ENCODE results near the gene PIP5K1B. TPM values are rescaled to one million over a fixed set of nuclear protein-coding genes. Genes with fewer than 3 reads are reported as not detected.

Gene PIP5K1B
- total RNA-seq, 2 experiments from 2014 or later = 3.8 to 10.7 TPM

DNA sequence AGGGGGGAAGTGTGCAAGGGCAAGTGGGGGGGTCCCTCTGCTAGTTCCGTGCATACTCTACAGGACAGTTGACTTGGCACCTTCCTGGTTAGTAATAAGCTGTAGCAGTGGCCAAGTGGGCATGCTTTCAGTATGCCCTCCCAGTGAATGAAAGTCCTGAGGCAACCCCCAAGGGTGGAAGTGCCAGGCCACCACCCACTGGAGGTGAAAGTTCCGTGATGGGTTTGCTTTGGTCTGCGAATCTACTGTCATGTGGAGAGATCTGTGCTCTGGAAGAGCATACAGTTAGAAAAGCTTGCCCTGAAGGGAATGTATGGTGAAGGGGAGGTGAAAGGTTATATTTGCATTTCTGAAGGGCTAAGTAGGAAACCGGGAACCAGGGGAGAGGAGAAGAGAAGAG lies 340.8 kb downstream of the PIP5K1B start:
- H3K4me3 ChIP-seq (ENCODE audit: low read depth, low read length, poor library complexity, severe bottlenecking) = no peak overlapping the region
- H3K4me2 ChIP-seq (ENCODE audit: low read length) = no peak overlapping the region
- TF ChIP-seq EZH2phosphoT487 (IDR thresholded peaks at IDR 0.05; ENCODE audit: borderline replicate concordance, low read depth, low read length) = no peak
- no peak for TF ChIP-seq CTCF (conservative IDR thresholded peaks at IDR 0.05; ENCODE audit: low read length)
- H2AFZ ChIP-seq (ENCODE audit: low read length) = no peak overlapping the region
- CTCF ChIA-PET (ENCODE audit: unreplicated experiment) = no interaction called here
- H4K20me1 ChIP-seq (ENCODE audit: insufficient read depth, low read length) = no peaks in the 10 kb centered on the region
- H3K36me3 ChIP-seq (ENCODE audit: insufficient read depth, low read length) = peaks cover 34% of the 10 kb centered on the region
- no peak overlapping the region for H3K27ac ChIP-seq (ENCODE audit: low read depth, low read length, poor library complexity, severe bottlenecking)
- H3K9me2 ChIP-seq (ENCODE audit: insufficient read depth, low read length) = no peaks in the 10 kb centered on the region
- H3K79me2 ChIP-seq (ENCODE audit: insufficient read depth, low read depth, low read length) = no peaks in the 10 kb centered on the region
- H3K9me3 ChIP-seq (ENCODE audit: low read length) = no peaks in the 10 kb centered on the region
- no peak for DNase-seq (ENCODE audit: low spot score)
- no TSS peak for BruUV-seq (replicated peaks)
- POLR2A ChIA-PET = interaction anchor here (0.5 to 0.6 kb wide), 2 partner anchors 40 to 42 kb away, joined by 3 read pairs; no protein-coding TSS in a partner anchor
- no peaks in the 10 kb centered on the region for H3K4me1 ChIP-seq (ENCODE audit: insufficient read depth, low read length, poor library complexity, severe bottlenecking)
- intact Hi-C loops (cut with micrococcal nuclease; ENCODE audit: unreplicated experiment) = no loop called here

- no TSS peak for BruUV-seq (replicated peaks)
- H3K27ac ChIP-seq (ENCODE audit: low read depth, low read length, poor library complexity, severe bottlenecking) = no peak overlapping the region
- no peaks in the 10 kb centered on the region for H3K9me2 ChIP-seq (ENCODE audit: insufficient read depth, low read length)
- peaks cover 34% of the 10 kb centered on the region for H3K36me3 ChIP-seq (ENCODE audit: insufficient read depth, low read length)
- no peaks in the 10 kb centered on the region for H3K4me1 ChIP-seq (ENCODE audit: insufficient read depth, low read length, poor library complexity, severe bottlenecking)
- no peaks in the 10 kb centered on the region for H4K20me1 ChIP-seq (ENCODE audit: insufficient read depth, low read length)
- ChIA-PET POLR2A (no interaction called here), CTCF (ENCODE audit: unreplicated experiment) (no interaction called here)
- intact Hi-C loops (cut with micrococcal nuclease; ENCODE audit: unreplicated experiment) = no loop called here
- H3K4me2 ChIP-seq (ENCODE audit: low read length) = no peak overlapping the region
- no peaks in the 10 kb centered on the region for H3K79me2 ChIP-seq (ENCODE audit: insufficient read depth, low read depth, low read length)
- no peak overlapping the region for H2AFZ ChIP-seq (ENCODE audit: low read length)
- H3K9me3 ChIP-seq (ENCODE audit: low read length) = no peaks in the 10 kb centered on the region
- DNase-seq (ENCODE audit: low spot score) = no peak
- H3K4me3 ChIP-seq (ENCODE audit: low read depth, low read length, poor library complexity, severe bottlenecking) = no peak overlapping the region
- TF ChIP-seq EZH2phosphoT487 (IDR thresholded peaks at IDR 0.05; ENCODE audit: borderline replicate concordance, low read depth, low read length) (no peak), CTCF (conservative IDR thresholded peaks at IDR 0.05; ENCODE audit: low read length) (no peak)
Measured at GRCh38 chr9:69046723-69047122, 341.7 kb downstream of the PIP5K1B start.

DNA sequence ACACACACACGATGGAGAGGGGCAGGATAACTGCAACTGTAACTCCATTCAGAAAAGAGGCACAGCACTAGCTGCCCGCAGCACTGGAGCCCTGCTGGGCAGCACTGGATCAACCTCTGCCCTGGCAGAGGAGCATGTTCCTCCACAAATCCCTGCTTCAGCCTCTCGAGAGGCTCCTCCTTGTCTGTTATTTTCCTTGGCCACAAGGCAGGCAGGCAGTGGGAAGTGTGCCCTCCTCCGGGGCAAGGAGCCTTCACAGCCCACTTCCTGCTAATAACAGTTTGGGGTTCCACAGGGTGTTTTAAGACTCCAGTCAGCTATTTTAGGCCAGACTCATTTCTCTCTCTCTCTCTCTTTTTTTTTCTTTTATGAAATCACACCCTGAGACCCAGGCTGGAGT lies 342.3 kb downstream of the PIP5K1B start:
- H3K36me3 ChIP-seq (ENCODE audit: insufficient read depth, low read length) = peaks cover 34% of the 10 kb centered on the region
- H3K27ac ChIP-seq (ENCODE audit: low read depth, low read length, poor library complexity, severe bottlenecking) = no peak overlapping the region
- H3K9me3 ChIP-seq (ENCODE audit: low read length) = no peaks in the 10 kb centered on the region
- no peaks in the 10 kb centered on the region for H3K79me2 ChIP-seq (ENCODE audit: insufficient read depth, low read depth, low read length)
- H3K4me2 ChIP-seq (ENCODE audit: low read length) = no peak overlapping the region
- H3K4me1 ChIP-seq (ENCODE audit: insufficient read depth, low read length, poor library complexity, severe bottlenecking) = no peaks in the 10 kb centered on the region
- H3K4me3 ChIP-seq (ENCODE audit: low read depth, low read length, poor library complexity, severe bottlenecking) = no peak overlapping the region
- ChIA-PET POLR2A (no interaction called here), CTCF (ENCODE audit: unreplicated experiment) (no interaction called here)
- no peak overlapping the region for H2AFZ ChIP-seq (ENCODE audit: low read length)
- DNase-seq (ENCODE audit: low spot score) = no peak
- no peaks in the 10 kb centered on the region for H4K20me1 ChIP-seq (ENCODE audit: insufficient read depth, low read length)
- no peaks in the 10 kb centered on the region for H3K9me2 ChIP-seq (ENCODE audit: insufficient read depth, low read length)
- no peak for TF ChIP-seq EZH2phosphoT487 (IDR thresholded peaks at IDR 0.05; ENCODE audit: borderline replicate concordance, low read depth, low read length)
- TF ChIP-seq CTCF (conservative IDR thresholded peaks at IDR 0.05; ENCODE audit: low read length) = no peak
- no TSS peak for BruUV-seq (replicated peaks)
- intact Hi-C loops (cut with micrococcal nuclease; ENCODE audit: unreplicated experiment) = no loop called here

All from OCI-LY7 (cell line).